Adrenal gland (tissue), 5 donors: ENCODE measurements around the gene ACOT7.

Source experiments
- POLR2A ChIP-seq, 2 donors: fragments of 450-650 bp; IDR thresholded peaks; one replicate each; pipeline ENCODE4 v1.6.1; 2017; ENCODE audit warnings: antibody characterized with exemption in 2 of 2, mild to moderate bottlenecking in 2 of 2, moderate library complexity in 1 of 2
- TF ChIP-seq, protein P1 (sequence below), 6 experiments: fragments of 450-650 bp in 4 of 6; fragments of 200-600 bp in 2 of 6; sonication (generic) in 1 of 6; IDR thresholded peaks; 1 replicate in 5 of 6; 2 replicates in 1 of 6; pipeline versions ENCODE4 v1.5.1 to v1.8.0; 2016 to 2021; ENCODE audit warnings: antibody characterized with exemption in 6 of 6, mild to moderate bottlenecking in 2 of 6, moderate library complexity in 1 of 6
- donor health status: DM: no; HTN: no; CAD: no.

GRCh38 chr1:6419397-6419803, 25.8 kb upstream of the ACOT7 start:
- TF ChIP-seq, protein P1, sequence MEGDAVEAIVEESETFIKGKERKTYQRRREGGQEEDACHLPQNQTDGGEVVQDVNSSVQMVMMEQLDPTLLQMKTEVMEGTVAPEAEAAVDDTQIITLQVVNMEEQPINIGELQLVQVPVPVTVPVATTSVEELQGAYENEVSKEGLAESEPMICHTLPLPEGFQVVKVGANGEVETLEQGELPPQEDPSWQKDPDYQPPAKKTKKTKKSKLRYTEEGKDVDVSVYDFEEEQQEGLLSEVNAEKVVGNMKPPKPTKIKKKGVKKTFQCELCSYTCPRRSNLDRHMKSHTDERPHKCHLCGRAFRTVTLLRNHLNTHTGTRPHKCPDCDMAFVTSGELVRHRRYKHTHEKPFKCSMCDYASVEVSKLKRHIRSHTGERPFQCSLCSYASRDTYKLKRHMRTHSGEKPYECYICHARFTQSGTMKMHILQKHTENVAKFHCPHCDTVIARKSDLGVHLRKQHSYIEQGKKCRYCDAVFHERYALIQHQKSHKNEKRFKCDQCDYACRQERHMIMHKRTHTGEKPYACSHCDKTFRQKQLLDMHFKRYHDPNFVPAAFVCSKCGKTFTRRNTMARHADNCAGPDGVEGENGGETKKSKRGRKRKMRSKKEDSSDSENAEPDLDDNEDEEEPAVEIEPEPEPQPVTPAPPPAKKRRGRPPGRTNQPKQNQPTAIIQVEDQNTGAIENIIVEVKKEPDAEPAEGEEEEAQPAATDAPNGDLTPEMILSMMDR (IDR thresholded peaks at IDR 0.05) = no peak
- TF ChIP-seq POLR2A (IDR thresholded peaks at IDR 0.05) = no peak
